ENCODE data around the gene MYO19.

- TF ChIP-seq SIN3A (IDR thresholded peaks at IDR 0.05; ENCODE audit: borderline replicate concordance, insufficient read depth, low read length), result no peak
- TF ChIP-seq TAF1 (IDR thresholded peaks at IDR 0.05; ENCODE audit: borderline replicate concordance, insufficient read depth, low read length), result no peak
Observed at GRCh38 chr17:36470499-36470898, 64.2 kb downstream of the MYO19 start.

Measured in PFSK-1 (cell line).